ENCODE measurements around the gene ERVFRD-1.

DNA sequence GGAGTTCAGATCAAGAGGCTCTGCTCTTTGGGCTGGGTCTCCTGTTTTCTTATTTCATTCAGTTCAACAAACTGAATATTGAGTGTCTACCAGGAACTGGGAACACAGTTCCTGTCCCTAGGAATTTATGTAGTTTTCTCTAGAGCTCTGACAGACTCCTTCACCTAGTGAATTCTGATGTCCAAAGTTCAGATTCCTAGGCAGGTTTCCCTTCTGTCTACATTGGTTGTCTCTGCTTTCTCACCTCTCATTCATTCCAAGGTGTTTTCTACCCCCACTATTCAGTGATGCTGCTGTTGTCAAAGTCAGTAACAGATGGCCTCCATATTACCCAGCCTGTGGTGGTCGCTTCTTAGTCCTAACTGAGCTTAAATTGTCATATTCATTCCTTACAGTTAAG is 13.5 kb downstream of the ERVFRD-1 start:
- TF ChIP-seq, protein P1, sequence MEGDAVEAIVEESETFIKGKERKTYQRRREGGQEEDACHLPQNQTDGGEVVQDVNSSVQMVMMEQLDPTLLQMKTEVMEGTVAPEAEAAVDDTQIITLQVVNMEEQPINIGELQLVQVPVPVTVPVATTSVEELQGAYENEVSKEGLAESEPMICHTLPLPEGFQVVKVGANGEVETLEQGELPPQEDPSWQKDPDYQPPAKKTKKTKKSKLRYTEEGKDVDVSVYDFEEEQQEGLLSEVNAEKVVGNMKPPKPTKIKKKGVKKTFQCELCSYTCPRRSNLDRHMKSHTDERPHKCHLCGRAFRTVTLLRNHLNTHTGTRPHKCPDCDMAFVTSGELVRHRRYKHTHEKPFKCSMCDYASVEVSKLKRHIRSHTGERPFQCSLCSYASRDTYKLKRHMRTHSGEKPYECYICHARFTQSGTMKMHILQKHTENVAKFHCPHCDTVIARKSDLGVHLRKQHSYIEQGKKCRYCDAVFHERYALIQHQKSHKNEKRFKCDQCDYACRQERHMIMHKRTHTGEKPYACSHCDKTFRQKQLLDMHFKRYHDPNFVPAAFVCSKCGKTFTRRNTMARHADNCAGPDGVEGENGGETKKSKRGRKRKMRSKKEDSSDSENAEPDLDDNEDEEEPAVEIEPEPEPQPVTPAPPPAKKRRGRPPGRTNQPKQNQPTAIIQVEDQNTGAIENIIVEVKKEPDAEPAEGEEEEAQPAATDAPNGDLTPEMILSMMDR (conservative IDR thresholded peaks at IDR 0.05 in 1 of 2, IDR thresholded peaks at IDR 0.05 in 1 of 2; ENCODE audit: extremely low read depth in 1 of 2, insufficient read depth in 1 of 2, low read depth in 1 of 2, low read length in 2 of 2), result no peak
- no peak for TF ChIP-seq EZH2 (IDR thresholded peaks at IDR 0.05; ENCODE audit: borderline replicate concordance, low read length)

Data from mammary epithelial cell (primary cell).